Left ventricle myocardium inferior (tissue), 1 donor: ENCODE results near the gene NOL9. TPM values are rescaled to one million over a fixed set of nuclear protein-coding genes. Genes with fewer than 3 reads are reported as not detected.

Experiments used
- DNase-seq: peaks from one replicate; pipeline ENCODE4 v3.0.0-alpha.2; 2020
- H3K27ac ChIP-seq: fragments of 200-600 bp; replicated peaks from 2 replicates; pipeline ENCODE4 v1.8.0; 2021
- H3K27me3 ChIP-seq: fragments of 200-600 bp; 2 replicates; pipeline ENCODE4 v1.8.0; 2021; ENCODE audit warnings: low read depth
- H3K36me3 ChIP-seq: fragments of 200-600 bp; 2 replicates; pipeline ENCODE4 v1.8.0; 2021
- H3K4me1 ChIP-seq: fragments of 200-600 bp; 2 replicates; pipeline ENCODE4 v1.8.0; 2021
- H3K4me3 ChIP-seq: fragments of 200-600 bp; 2 replicates; pipeline ENCODE4 v1.8.0; 2021; ENCODE audit warnings: mild to moderate bottlenecking, moderate library complexity
- H3K9me3 ChIP-seq: fragments of 200-600 bp; replicated peaks from 2 replicates; pipeline ENCODE4 v1.8.0; 2021
- CTCF ChIP-seq: fragments of 200-600 bp; IDR thresholded peaks from 2 replicates; pipeline ENCODE4 v1.8.0; 2021; ENCODE audit warnings: antibody characterized with exemption, mild to moderate bottlenecking, borderline replicate concordance
- intact Hi-C: fragments of 100-400 bp; cut with micrococcal nuclease; formaldehyde crosslinking; loops from one replicate; pipeline ENCODE4 v1.11.0; 2022
- total RNA-seq: library from RNA; stranded (reverse); fragmentation: NEBNext Ultra II Directional; extraction: Animal tissue kit (Norgen Biotek cat#: 25700); gene quantifications from one replicate; pipeline ENCODE4 v1.2.1, GENCODE V29; 2021
- donor health status: DM: no; HTN: yes; CAD: no; lungs with severe emphysema.

The NOL9 gene
- total RNA-seq, 1 donor from 2014 or later, result 13.4 TPM

GRCh38 chr1:6579374-6580118 is 25.2 kb upstream of the NOL9 start, which contains the start of gene ZBTB48:
ZBTB48 (plus strand) TSS chr1:6579994; CDS start chr1:6580610, 616 bp downstream.
- H3K36me3 ChIP-seq, result no peaks in the 10 kb centered on the region
- DNase-seq, result peak; percentile 100
- peaks cover 60% of the 10 kb centered on the region for H3K4me1 ChIP-seq
- no peaks in the 10 kb centered on the region for H3K27me3 ChIP-seq
- H3K27ac ChIP-seq, result peak within 1 kb of the TSS; percentile 93
- H3K4me3 ChIP-seq, result peak within 1 kb of the TSS; percentile 96
- intact Hi-C loops, result no loop called here
- TF ChIP-seq CTCF, result no peak
- H3K9me3 ChIP-seq, result no peaks in the 10 kb centered on the region

- no peak for DNase-seq
- Histone ChIP-seq H3K27ac (peak overlapping the region; percentile 93), H3K36me3 (no peaks in the 10 kb centered on the region), H3K4me3 (peak overlapping the region; percentile 96), H3K27me3 (no peaks in the 10 kb centered on the region), H3K4me1 (peaks cover 52% of the 10 kb centered on the region), H3K9me3 (no peaks in the 10 kb centered on the region)
- intact Hi-C loops, result no loop called here
- no peak for TF ChIP-seq CTCF
These were observed 24.5 kb upstream of the NOL9 start for GRCh38 chr1:6578624-6579373.

GRCh38 chr1:6577831-6578525 is 23.7 kb upstream of the NOL9 start:
- no peak for DNase-seq
- H3K4me3 ChIP-seq, result no peak overlapping the region
- no peak for TF ChIP-seq CTCF
- no peaks in the 10 kb centered on the region for H3K36me3 ChIP-seq
- peak overlapping the region; percentile 93 for H3K27ac ChIP-seq
- peaks cover 51% of the 10 kb centered on the region for H3K4me1 ChIP-seq
- intact Hi-C loops, result no loop called here
- no peaks in the 10 kb centered on the region for H3K27me3 ChIP-seq
- no peaks in the 10 kb centered on the region for H3K9me3 ChIP-seq

- H3K9me3 ChIP-seq, result no peaks in the 10 kb centered on the region
- no peaks in the 10 kb centered on the region for H3K36me3 ChIP-seq
- intact Hi-C loops, result no loop called here
- H3K4me3 ChIP-seq, result no peak overlapping the region
- H3K4me1 ChIP-seq, result peaks cover 20% of the 10 kb centered on the region
- H3K27ac ChIP-seq, result no peak overlapping the region
- DNase-seq, result no peak
- no peak for TF ChIP-seq CTCF
- no peaks in the 10 kb centered on the region for H3K27me3 ChIP-seq
These were observed 20.5 kb upstream of the NOL9 start for GRCh38 chr1:6574818-6575217.

GRCh38 chr1:6574025-6574620 is 19.8 kb upstream of the NOL9 start:
- no peaks in the 10 kb centered on the region for H3K9me3 ChIP-seq
- DNase-seq, result no peak
- no peak overlapping the region for H3K4me3 ChIP-seq
- no peaks in the 10 kb centered on the region for H3K36me3 ChIP-seq
- no peak for TF ChIP-seq CTCF
- no peaks in the 10 kb centered on the region for H3K27me3 ChIP-seq
- peaks cover 15% of the 10 kb centered on the region for H3K4me1 ChIP-seq
- intact Hi-C loops, result no loop called here
- no peak overlapping the region for H3K27ac ChIP-seq
